Activated CD4-positive, alpha-beta T cell treated with anti-CD3 and anti-CD28 coated beads for 48 hours (primary cell): ENCODE data around the gene SURF1.

Experiments
- DNase-seq: peaks from one replicate; pipeline ENCODE4 v3.0.0-alpha.2; 2020

SURF1 gene

DNA sequence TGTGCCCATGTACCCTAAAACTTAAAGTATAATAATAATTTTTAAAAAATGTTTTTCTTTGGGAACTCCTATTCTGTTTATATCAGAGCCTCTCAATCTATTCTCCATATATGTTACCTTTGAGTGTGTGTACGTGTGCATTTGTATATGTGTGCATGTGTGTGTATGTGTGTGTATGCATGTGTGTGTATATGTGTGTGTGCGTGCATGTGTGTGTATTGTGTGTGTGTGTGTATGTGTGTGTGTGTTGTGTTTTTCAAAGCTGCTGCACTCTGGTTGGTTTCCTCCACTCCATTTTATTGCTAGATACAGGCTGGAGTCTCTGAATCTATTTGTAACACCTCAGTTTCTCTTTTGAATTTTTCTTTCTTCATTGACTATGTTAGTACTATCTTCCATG lies 40.3 kb downstream of the SURF1 start:
- no peak for DNase-seq

DNA sequence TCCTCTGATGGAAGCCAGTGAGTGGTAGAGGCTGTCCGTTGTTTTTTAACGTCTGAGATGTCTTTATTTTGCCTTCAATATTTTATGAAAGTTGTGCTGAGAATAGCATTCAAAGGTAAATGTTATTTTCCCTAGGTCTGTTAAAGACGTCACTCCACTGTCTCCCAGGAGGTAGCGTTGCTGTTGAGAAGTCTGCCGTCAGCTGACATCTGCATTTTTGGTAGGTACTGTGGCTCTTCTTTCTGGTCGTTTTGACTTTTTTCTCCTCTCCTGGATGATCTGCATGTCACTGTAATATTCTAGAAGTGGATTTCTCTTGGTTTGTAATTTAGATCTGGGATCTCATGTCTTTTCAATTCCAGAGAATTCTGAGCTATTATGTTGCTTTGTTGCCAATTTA lies 46.7 kb downstream of the SURF1 start:
- DNase-seq = no peak

DNA sequence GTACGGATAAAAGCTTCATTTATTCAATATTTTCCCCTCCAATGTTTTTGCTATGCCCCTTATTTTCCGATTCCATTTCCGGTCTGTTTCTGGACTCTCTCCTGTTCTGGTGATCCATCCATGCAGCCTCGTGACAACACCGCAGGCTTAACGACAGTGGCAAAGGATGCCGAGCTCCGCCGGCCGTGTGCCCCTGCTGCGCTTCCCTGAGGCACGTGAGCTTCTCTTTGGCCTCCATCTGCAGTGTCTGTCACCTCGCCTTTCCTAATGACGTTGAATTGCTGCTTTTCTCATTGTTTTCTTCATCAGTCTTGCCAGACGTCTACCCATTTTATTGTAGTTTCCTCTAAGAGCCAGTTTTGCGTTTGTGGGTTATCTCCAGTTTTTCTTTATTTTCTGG lies 49.0 kb downstream of the SURF1 start:
- DNase-seq = no peak

DNA sequence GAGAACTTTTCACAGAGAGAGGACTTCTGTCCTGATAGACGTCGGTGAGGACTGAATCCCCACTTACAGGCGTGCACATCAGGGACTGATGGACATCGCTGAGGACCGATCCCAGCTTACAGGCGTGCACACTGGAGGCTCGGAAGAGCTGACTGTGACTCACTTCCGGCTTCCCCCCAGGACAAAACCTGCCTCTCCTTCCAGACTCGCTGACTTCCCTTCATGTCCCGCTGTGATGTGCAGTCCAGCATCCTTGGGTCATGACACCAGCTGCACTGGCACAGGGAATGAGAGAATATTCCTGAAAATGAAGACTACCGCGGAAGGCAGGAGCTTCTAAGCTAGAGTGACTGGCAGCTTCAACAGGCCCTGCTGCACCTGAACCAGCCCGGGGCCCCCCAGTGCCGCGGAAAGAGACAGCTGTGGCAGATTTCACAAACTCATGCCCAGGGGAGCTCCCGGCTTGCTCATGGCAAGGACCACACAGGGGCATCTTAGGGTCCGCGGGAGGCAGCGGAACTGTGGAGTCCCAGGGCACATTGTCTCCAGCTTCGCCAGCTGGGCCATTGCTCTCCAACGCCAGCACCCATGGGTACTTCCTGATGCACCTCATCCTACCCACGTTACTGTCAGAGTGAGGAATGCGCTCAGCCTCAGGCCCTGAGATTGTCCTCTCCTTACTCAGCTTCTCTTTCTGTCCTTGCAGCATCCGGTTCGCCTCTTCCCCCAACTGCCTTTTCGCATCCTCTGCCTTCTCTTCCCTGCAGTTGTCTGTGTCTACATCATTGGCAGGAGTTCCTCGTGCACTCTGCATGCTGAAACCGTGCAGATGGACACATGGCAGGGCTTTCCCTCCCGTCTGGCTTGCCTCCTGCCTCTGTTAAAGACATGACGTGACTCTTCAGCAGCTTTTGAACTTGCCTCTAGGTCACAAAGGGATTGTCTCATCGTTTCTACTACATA lies 49.8 kb downstream of the SURF1 start:
- DNase-seq = no peak

DNA sequence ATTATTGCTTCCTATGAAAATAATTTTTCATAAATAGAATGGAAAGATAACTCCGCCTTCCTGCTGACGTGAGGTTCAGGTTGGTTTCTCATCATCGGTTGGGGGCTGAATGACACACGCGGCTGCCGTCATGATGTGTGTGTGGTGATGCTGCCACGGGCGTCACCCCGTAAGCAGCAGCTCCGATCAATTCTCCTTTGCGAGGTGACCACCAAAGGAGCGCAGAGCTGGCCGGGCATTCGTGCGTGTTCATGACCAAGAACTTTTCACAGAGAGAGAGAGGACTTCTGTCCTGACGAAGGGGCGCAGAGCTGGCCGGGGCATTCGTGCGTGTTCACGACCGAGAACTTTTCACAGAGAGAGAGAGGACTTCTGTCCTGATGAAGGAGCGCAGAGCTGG lies 50.6 kb downstream of the SURF1 start:
- DNase-seq = no peak

DNA sequence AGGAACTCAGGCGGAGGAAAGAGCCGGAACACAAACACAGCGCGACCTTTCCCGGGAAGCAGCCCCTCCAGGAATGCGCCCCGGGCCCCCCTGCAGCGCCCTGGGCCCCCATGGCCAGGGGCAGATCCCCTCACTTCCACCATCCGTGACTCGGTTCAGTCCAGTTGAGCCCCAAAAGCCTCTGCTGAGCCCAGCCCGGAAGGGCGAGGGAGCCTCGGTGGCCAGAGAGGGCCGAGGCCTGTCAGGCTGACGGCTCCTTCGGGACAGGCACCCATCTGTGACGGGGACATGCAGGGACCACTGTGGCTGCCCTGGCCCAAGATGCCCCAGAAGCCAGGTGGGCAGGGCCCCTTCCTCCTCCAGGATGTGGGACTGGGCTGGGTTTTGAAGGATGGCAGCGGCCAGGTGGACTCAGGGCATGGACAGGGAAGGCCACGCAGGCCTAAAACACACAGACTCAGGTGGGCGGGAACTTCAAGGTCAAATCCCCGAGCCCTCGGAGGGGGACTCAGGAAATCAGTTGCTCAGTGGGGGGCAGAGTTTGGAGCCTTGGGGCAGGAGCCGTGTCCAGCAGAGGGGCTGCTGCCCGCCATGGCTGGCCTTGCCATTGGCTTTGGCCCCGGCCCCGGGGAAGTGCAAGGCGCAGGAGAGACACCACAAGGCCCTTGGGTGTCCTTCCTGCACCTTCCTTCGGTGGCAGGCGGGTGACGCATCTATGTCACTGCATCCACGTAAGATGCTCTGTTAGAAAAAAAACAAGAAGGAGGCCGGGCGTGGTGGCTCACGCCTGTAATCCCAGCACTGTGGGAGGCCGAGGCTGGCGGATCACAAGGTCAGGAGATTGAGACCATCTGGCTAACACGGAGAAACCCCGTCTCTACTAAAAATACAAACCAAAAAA lies 51.6 kb downstream of the SURF1 start:
- no peak for DNase-seq

DNA sequence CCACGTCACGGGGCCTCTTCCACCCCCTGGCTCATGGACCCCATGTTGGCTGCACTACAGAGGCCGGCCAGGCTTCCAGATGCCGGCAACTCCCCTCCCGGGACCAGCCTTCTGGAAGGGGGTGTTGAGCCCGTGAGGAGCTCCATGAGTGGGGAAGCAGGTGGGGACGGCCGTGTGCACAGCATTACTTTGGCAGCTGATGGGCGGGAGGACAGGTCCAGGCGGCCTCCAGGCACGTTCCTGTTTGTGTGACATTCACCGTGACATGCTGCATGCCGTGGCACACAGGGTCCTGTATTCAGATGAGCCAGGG lies 52.2 kb downstream of the SURF1 start:
- DNase-seq = no peak

DNA sequence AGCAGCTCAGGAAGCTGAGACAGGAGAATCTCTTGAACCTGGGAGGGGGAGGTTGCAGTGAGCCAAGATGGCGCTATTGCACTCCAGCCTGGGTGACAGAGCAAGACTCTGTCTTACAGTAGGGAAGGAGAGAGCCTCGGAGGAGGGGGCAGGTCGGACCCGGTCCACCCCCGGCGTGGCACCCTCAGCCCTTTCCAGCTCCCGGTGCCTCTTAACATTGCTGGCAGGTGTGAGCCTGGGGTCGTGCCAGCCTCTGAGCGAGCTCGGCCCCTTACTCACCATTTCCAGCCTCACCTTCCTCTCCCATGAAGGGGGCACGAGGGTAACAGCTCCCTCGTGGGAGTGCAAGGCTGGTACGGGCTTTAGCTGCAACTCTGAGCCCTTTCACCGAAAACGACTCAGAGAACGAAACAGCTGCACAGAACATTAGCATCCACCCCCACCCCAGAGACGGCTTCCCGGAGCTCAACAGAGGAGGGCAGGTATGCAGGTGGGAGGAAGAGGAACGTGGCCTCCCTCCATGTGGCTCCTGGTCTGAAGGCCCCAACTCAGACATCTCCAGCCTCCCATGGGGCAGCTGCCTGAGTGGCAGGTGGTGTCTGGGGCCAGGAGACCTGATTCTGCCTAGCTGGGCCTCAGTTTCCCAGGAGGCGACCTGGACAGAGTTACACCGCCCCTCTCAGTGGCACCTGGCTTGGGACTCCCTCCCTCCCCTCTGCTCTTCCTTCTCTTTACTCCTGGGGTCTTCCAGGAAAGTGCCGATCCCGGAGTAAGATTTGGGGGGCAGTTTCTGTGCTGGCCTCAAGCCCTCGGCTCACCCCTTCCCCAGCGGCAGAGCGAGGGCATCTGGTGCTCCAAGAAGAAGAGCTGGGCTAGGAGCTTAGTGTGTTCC lies 52.8 kb downstream of the SURF1 start:
- no peak for DNase-seq
